Epidermal melanocyte (primary cell): ENCODE data around the gene WFDC5.
"Not testable (repeated sequence)": the region's sequence is repeated elsewhere in the genome, so short reads cannot be mapped to it uniquely, and the experiment has no call there.

Experiments
- DNase-seq: peaks from one replicate; pipeline ENCODE4 v3.0.0; 2011; ENCODE audit warnings: low spot score; ENCODE audit not compliant: insufficient read length

The WFDC5 gene, protein sequence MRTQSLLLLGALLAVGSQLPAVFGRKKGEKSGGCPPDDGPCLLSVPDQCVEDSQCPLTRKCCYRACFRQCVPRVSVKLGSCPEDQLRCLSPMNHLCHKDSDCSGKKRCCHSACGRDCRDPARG

DNA sequence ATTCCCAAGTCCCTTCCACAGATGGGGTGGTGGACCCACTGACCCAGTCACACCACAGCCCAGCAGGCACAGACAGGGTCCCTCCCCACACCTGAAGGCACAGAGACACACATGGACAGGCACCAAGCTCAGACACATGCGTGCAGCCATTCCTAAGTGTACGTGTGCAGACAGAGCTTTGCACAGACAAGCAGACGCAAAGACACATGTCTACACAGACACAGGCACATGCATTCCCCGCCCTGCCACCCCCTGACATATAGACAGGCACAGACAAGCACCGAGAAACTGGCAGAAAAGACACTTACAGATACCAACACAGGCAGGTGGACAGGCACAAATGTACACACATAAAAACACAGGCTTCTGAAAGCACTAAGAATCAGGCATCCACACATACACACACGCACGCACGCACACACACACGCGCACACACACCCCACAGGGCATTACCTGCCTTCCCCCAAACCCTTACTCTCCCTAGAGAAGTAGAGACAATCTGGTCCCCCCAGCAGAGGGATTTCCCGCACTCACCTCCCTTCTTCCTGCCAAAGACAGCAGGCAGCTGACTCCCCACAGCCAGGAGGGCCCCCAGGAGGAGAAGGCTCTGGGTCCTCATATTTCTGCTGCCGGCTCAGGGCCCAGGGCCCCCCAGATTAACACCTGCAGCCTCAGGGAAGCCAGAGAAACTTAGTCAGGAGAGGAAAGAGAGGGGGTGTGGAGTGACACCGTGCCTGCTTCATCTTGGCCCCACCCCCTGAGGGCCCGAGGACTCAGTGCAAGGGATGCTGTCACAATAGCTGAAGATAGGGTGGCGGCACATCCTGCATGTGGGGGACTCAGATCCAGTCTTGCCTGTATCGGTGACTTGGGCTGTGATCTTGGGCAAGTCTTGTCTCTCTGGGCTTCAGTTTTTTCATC is at the start of gene WFDC5:
TSS of gene WFDC5 (minus strand) at position 710 of the 921 bp plus-strand sequence. CDS start at position 619, 91 bp downstream.
- DNase-seq = no peak

- DNase-seq = no peak
Observed at GRCh38 chr20:45163083-45163803, 48.3 kb upstream of the WFDC5 start.

DNA sequence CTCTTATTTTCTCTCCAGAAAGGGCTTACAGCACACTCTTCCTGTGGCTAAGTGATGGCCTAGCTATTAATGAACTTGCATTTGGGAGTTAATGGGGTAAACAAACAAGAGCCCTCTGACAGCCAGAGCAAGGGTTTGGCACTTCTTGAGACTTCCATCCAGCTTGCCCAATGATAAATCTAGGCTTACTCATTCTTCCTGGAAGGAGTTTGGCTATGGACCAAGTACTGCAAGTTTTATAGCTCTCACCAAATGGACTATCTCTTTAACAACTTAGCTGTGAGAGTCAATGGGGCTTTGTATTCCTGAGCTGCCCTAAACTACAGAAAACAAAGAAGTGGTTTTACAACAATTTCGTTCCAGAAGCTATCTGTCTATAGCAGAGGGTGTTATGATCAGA is 43.0 kb upstream of the WFDC5 start:
- DNase-seq = peak; percentile 69

GRCh38 chr20:45156713-45157112 is 41.7 kb upstream of the WFDC5 start:
- DNase-seq = no peak

- not testable (repeated sequence) for DNase-seq
Observed at GRCh38 chr20:45154794-45155193, 39.8 kb upstream of the WFDC5 start.

DNA sequence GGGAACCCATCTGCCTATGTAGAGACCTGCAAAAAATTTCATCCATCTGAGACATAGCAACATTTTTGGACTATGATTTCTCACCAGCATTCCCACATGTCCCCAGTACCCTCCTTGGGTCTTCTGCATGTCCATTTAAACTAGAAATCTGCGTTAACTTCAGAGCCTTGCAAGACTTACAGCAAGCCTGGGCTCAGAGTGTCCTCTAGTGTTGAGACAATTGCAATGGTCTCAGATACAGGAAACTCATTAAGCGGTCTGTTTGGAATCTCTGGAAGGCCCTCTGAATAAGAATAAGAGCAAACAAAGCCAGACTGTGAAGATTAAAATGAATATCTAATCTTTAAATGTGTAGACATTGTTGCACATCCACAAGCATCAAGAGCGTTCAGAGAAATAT is 39.2 kb upstream of the WFDC5 start:
- DNase-seq = no peak

DNA sequence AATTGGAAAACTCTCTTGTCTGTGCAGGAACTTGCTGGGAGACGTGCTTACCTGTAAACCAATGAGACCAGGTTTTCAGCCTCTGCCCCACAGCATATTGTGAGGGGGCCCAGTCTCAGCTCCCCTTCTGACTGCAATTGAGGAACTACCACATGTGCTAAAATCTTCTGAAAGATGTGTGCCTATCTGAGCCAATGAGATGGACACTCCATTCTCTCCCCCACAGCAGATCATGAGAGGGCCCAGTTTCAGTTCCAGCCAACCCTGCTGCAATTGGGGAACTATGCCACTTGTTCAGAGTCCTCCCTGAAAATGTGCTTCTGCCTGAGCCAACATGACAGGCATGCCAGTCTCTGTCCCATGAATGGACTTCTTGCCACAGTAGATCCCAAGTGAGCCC is 38.8 kb upstream of the WFDC5 start:
- no peak for DNase-seq

- DNase-seq = no peak
Observed at GRCh38 chr20:45153147-45153546, 38.2 kb upstream of the WFDC5 start.

DNA sequence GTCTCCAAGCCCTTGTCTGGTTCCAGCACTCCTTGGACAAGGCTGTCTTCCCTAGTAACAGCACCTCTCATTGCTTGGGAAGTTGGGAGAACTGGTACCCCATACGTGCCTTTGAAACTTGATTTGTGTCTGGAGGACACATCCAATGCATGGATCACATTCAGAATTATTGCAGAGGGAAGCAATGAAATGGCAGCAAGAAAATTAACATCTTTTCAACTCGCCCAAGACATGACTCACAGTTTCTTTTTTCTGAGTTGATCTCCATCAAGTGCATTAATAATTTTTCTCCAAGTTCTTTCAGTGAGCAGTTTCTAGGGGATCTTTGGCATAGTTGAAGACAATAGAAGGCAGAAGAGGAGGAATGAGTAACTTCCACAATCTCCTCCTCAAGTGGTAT is 37.4 kb upstream of the WFDC5 start:
- DNase-seq = no peak

- no peak for DNase-seq
Observed at GRCh38 chr20:45149062-45149461, 34.1 kb upstream of the WFDC5 start.

DNA sequence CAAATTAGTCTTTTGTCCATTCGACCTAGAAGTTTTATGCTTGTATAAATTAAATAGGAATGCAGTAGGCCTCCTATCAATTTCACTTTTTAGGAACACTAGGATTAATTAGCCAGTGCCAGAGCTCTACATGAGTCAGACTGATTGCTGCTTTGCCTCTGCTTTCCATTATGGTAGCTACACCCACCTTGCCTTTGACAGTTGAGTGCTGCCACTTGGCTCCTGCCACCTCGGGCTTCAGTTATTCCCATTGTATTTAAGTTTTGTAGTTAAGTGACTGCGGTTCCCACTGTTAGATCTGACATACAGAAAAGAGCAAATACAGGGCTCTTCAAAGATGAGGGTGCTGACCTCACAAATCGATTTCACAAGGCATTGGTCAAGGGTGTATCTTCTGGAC is 25.9 kb upstream of the WFDC5 start:
- DNase-seq = no peak

GRCh38 chr20:45139733-45140375 is 24.9 kb upstream of the WFDC5 start:
- DNase-seq = not testable (repeated sequence)

DNA sequence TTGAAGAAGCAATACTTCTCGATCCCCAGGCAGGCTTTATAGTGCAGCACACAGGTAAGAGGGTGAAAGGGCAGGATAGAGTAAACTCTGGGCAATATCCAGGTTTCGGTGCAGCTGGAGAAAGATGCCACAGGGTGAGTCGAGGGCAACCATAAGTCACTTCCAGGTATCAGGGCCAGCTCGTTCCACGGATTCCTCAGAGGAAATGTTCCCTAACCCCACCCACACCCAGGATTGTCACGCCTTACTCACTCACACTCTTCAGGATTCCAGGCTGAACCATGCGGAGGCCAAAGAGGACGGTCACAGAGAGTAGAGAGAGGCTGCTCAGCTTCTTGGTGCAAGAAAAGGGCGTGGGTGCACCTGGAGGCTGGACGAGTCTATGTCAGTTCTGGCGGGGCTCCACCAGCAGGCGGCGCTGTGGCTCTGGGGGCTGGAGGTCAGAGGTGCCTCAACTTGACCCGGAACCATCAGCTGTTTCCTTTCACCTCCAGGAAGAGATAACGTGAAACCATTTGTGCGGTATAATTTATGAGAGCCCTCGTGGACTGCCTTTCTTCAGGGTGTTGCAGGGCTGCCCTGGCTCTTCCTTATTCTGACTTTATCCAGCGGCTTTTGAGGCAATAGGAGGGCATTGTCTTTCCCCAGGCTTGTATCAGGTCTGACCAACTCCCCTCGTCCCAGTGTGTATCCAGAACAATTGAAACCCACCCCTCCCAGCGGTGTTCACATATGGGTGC is 23.8 kb upstream of the WFDC5 start:
- DNase-seq = no peak

GRCh38 chr20:45136911-45137310 is 21.9 kb upstream of the WFDC5 start:
- DNase-seq = no peak

DNA sequence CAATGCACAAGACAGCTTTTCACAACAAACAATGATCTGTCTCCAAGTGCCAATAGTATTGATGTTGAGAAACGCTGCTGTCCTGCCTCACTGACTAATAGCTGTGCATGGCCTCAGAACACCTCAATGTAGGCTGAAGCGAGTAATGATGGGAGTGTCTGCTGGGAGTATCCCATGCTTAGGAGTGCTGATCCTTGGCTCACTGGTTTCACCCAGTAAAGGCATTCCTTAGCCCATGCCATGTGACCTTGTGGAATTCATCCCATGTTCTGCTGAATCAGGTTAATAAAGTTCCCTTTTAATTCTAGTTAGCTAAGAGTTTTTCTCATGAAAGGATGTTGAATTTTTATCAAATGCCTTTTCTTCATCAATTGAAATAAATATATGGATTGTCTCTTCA is 13.1 kb upstream of the WFDC5 start:
- DNase-seq = no peak

DNA sequence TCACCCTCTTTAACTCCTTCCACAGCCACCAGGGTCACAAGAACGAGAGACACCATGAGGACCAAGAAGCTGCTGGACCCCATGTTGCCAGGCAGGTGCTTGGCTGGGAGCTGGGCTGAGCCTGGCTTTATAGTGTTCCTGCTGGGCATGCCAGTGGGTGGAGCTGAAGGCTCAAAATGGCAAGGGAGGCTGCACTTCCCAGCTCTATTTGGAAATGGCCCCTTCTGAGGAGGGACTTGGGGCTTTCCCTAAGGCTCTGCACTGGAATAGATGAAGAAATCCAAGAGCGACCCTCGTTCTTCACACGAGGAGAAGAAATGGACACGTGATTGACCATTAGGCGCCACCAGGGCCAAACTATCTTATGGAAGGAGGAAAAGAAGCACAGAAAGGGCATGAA is 9.4 kb upstream of the WFDC5 start, which contains the start of gene WFDC12:
TSS of gene WFDC12 (minus strand) at position 101 of the 400 bp plus-strand sequence. CDS start at position 83, 18 bp downstream.
- no peak for DNase-seq

DNA sequence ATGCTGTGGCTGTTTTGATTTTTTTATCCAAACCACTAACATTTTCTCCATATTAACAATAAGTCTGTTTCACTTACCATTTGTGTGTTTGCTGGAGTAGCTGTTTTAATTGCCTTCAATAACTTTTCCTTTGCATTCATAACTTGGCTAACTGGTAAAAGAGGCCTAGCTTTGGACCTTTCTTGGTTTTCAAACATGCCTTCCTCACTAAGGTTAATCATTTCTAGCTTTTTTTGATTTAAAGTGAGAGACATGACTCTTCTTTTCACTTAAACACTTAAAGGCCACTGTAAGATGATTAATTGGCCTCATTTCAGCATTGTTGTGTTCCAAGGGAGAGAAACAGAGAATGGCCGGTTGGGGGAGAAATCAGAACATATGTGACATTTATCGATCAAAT is 6.4 kb upstream of the WFDC5 start:
- no peak for DNase-seq

- no peak for DNase-seq
Observed at GRCh38 chr20:45119556-45120266, 4.7 kb upstream of the WFDC5 start.

GRCh38 chr20:45118028-45118427 is 3.1 kb upstream of the WFDC5 start:
- no peak for DNase-seq

DNA sequence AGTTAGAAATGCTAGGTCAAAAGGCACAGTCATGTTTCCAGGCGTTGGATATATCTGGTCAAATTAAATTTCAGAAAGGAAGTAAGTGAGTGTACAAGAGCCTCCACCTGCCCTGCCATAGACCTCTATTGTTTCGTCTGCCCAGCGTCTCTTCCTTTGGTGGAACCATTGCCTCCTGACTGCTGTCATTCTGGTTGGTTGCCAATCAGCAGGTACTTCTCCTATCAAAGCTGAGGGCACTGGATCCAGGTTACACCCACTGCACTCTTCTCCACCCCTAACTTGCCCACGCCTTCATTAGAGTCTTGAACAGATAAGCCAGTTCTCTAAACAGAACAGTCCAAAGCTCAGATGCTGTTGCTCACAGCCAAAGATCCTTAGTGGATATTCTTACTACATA is 2.6 kb upstream of the WFDC5 start:
- DNase-seq = no peak
